SU-DHL-6 (cell line): ENCODE results near the gene HHAT.

Experiments used
- H2AFZ ChIP-seq: fragments of 200-600 bp; sonication (generic); 2 replicates; pipeline ENCODE4 v1.6.1; 2014; ENCODE audit warnings: low read depth, mild to moderate bottlenecking, moderate library complexity, mixed read lengths, antibody characterized with exemption, low read length; ENCODE audit not compliant: severe bottlenecking
- H3F3A ChIP-seq: fragments of 200-600 bp; shearing (Covaris generic); 2 replicates; pipeline ENCODE4 v1.6.0; 2016; ENCODE audit warnings: antibody characterized with exemption, mild to moderate bottlenecking; ENCODE audit not compliant: insufficient read depth
- H3K27ac ChIP-seq: fragments of 200-600 bp; sonication (generic); 2 replicates; pipeline ENCODE4 v1.5.1; 2016; ENCODE audit warnings: low read depth, mild to moderate bottlenecking, low read length, moderate library complexity, mixed read lengths
- H3K27me3 ChIP-seq: fragments of 200-600 bp; sonication (generic), shearing (Covaris generic); 2 replicates; pipeline ENCODE4 v1.6.0; 2014; ENCODE audit warnings: mild to moderate bottlenecking, low read length
- H3K36me3 ChIP-seq: fragments of 200-600 bp; sonication (generic); 2 replicates; pipeline ENCODE4 v1.6.1; 2014; ENCODE audit warnings: mild to moderate bottlenecking, low read length, mixed read lengths
- H3K4me2 ChIP-seq: fragments of 300-600, 200-600 bp; shearing (Covaris generic), sonication (generic); 2 replicates; pipeline ENCODE4 v1.6.0; 2014; ENCODE audit warnings: low read length, low read depth, mild to moderate bottlenecking; ENCODE audit not compliant: poor library complexity, severe bottlenecking
- H3K4me3 ChIP-seq: fragments of 200-600 bp; sonication (generic); 2 replicates; pipeline ENCODE4 v1.5.1; 2014; ENCODE audit warnings: antibody characterized with exemption, low read length, mild to moderate bottlenecking, mixed read lengths; ENCODE audit not compliant: insufficient read depth, poor library complexity, severe bottlenecking
- H3K79me2 ChIP-seq: fragments of 200-600 bp; sonication (generic); 2 replicates; pipeline ENCODE4 v1.6.1; 2014; ENCODE audit warnings: mild to moderate bottlenecking, low read length, moderate library complexity; ENCODE audit not compliant: insufficient read depth
- H3K9ac ChIP-seq: fragments of 200-600 bp; sonication (generic); 2 replicates; pipeline ENCODE4 v1.7.0; 2014; ENCODE audit warnings: mild to moderate bottlenecking, low read length
- H3K9me2 ChIP-seq: fragments of 200-600 bp; sonication (generic); replicated peaks from 2 replicates; pipeline ENCODE4 v1.6.1; 2014; ENCODE audit warnings: low read length; ENCODE audit not compliant: insufficient read depth
- H3K9me3 ChIP-seq: fragments of 200-600 bp; sonication (generic); 2 replicates; pipeline ENCODE4 v1.6.1; 2014; ENCODE audit warnings: low read length, mixed read lengths; ENCODE audit not compliant: insufficient read depth
- H4K20me1 ChIP-seq: fragments of 200-600 bp; sonication (generic); 2 replicates; pipeline ENCODE4 v1.6.1; 2014; ENCODE audit warnings: low read depth, mild to moderate bottlenecking, antibody characterized with exemption, low read length, moderate library complexity, mixed read lengths
- CTCF ChIP-seq: fragments of 200-600 bp; sonication (generic); IDR thresholded peaks from one replicate; pipeline ENCODE4 v1.5.1; 2017; ENCODE audit warnings: antibody characterized with exemption, mild to moderate bottlenecking, low read length, moderate library complexity; ENCODE audit not compliant: insufficient read depth, poor library complexity, severe bottlenecking
- EZH2phosphoT487 ChIP-seq: fragments of 200-600 bp; sonication (generic), shearing (Covaris generic); conservative IDR thresholded peaks from 2 replicates; pipeline ENCODE4 v1.6.1; 2018; ENCODE audit warnings: mild to moderate bottlenecking, antibody characterized with exemption, low read length, moderate library complexity, mixed read lengths

The HHAT gene

GRCh38 chr1:210706246-210706645 lies 377.5 kb downstream of the HHAT start:
- Histone ChIP-seq H3K36me3 (no peaks in the 10 kb centered on the region), H3K9ac (no peak overlapping the region), H2AFZ (no peak overlapping the region), H3K9me2 (no peaks in the 10 kb centered on the region), H3K27ac (no peak overlapping the region), H3K79me2 (no peaks in the 10 kb centered on the region), H3K4me3 (no peak overlapping the region), H3F3A (no peaks in the 10 kb centered on the region), H4K20me1 (no peaks in the 10 kb centered on the region), H3K27me3 (no peaks in the 10 kb centered on the region), H3K4me2 (no peak overlapping the region), H3K9me3 (no peaks in the 10 kb centered on the region)
- TF ChIP-seq CTCF = no peak
- no peak for TF ChIP-seq EZH2phosphoT487

- Histone ChIP-seq H3K27ac (no peak overlapping the region), H3K4me2 (no peak overlapping the region), H3K27me3 (no peaks in the 10 kb centered on the region), H3F3A (no peaks in the 10 kb centered on the region), H3K4me3 (no peak overlapping the region), H4K20me1 (no peaks in the 10 kb centered on the region), H3K36me3 (no peaks in the 10 kb centered on the region), H2AFZ (no peak overlapping the region), H3K9me3 (no peaks in the 10 kb centered on the region), H3K9ac (no peak overlapping the region), H3K9me2 (no peaks in the 10 kb centered on the region), H3K79me2 (no peaks in the 10 kb centered on the region)
- TF ChIP-seq EZH2phosphoT487 (no peak), CTCF (no peak)
Measured at GRCh38 chr1:210707300-210708240, 378.9 kb downstream of the HHAT start.

- Histone ChIP-seq H3K4me2 (no peak overlapping the region), H3K36me3 (no peaks in the 10 kb centered on the region), H3F3A (no peaks in the 10 kb centered on the region), H3K27me3 (no peaks in the 10 kb centered on the region), H4K20me1 (no peaks in the 10 kb centered on the region), H3K4me3 (no peak overlapping the region), H3K9ac (no peak overlapping the region), H3K9me2 (no peaks in the 10 kb centered on the region), H2AFZ (no peak overlapping the region), H3K79me2 (no peaks in the 10 kb centered on the region), H3K9me3 (no peaks in the 10 kb centered on the region), H3K27ac (no peak overlapping the region)
- TF ChIP-seq EZH2phosphoT487 = no peak
- TF ChIP-seq CTCF = no peak
Measured at GRCh38 chr1:210709701-210710100, 381.0 kb downstream of the HHAT start.
